DMS 273 (cell line): ENCODE data around the gene ADAMTS17.

Experiments used
- DNase-seq: peaks from one replicate; lab custom pipeline; 2025; ENCODE audit not compliant: unreplicated experiment; lab: John Stamatoyannopoulos, UW

Gene ADAMTS17

GRCh38 chr15:99963096-99963825 lies 378.5 kb downstream of the ADAMTS17 start:
- DNase-seq = no peak

- DNase-seq = no peak
These were observed 379.7 kb downstream of the ADAMTS17 start for GRCh38 chr15:99962006-99962561.

- peak; percentile 33 for DNase-seq
These were observed 380.7 kb downstream of the ADAMTS17 start for GRCh38 chr15:99961011-99961441.

GRCh38 chr15:99959326-99959725 lies 382.4 kb downstream of the ADAMTS17 start:
- no peak for DNase-seq

GRCh38 chr15:99958426-99959097 lies 383.2 kb downstream of the ADAMTS17 start:
- DNase-seq = no peak

- no peak for DNase-seq
These were observed 384.1 kb downstream of the ADAMTS17 start for GRCh38 chr15:99957642-99958013.

- no peak for DNase-seq
These were observed 384.7 kb downstream of the ADAMTS17 start for GRCh38 chr15:99956820-99957641.

GRCh38 chr15:99956022-99956775 lies 385.6 kb downstream of the ADAMTS17 start:
- no peak for DNase-seq

- DNase-seq = no peak
These were observed 386.2 kb downstream of the ADAMTS17 start for GRCh38 chr15:99955532-99955931.

- DNase-seq = no peak
These were observed 386.6 kb downstream of the ADAMTS17 start for GRCh38 chr15:99955181-99955525.

- DNase-seq = no peak
These were observed 387.2 kb downstream of the ADAMTS17 start for GRCh38 chr15:99954361-99955180.

- no peak for DNase-seq
These were observed 387.9 kb downstream of the ADAMTS17 start for GRCh38 chr15:99953886-99954285.

GRCh38 chr15:99951511-99951910 lies 390.3 kb downstream of the ADAMTS17 start:
- no peak for DNase-seq

- no peak for DNase-seq
These were observed 397.6 kb downstream of the ADAMTS17 start for GRCh38 chr15:99944131-99944530.

GRCh38 chr15:99943466-99943865 lies 398.3 kb downstream of the ADAMTS17 start:
- DNase-seq = no peak

GRCh38 chr15:99932676-99933402 lies 408.9 kb downstream of the ADAMTS17 start:
- no peak for DNase-seq

GRCh38 chr15:99931703-99932603 lies 409.8 kb downstream of the ADAMTS17 start:
- DNase-seq = no peak

- DNase-seq = no peak
These were observed 411.1 kb downstream of the ADAMTS17 start for GRCh38 chr15:99930696-99931095.
